IPS-NIHi7 (cell line): ENCODE results near the gene ASB11.

Experiments
- DNase-seq: peaks from one replicate; pipeline ENCODE4 v3.0.0; 2012; ENCODE audit warnings: mixed read lengths; ENCODE audit errors: extremely low spot score

The ASB11 gene

GRCh38 chrX:15315509-15315908, at the start of gene ASB11:
Gene ASB11 (minus strand): TSS chrX:15315640. CDS start chrX:15315605, 35 bp downstream.
- no peak for DNase-seq

- no peak for DNase-seq
Measured at GRCh38 chrX:15359701-15360100, 44.3 kb upstream of the ASB11 start.

- no peak for DNase-seq
Measured at GRCh38 chrX:15358533-15358932, 43.1 kb upstream of the ASB11 start.

GRCh38 chrX:15356444-15356843, 41.0 kb upstream of the ASB11 start:
- no peak for DNase-seq

GRCh38 chrX:15350329-15350996, 35.0 kb upstream of the ASB11 start:
- DNase-seq, result peak; percentile 49

- peak; percentile 66 for DNase-seq
Measured at GRCh38 chrX:15349046-15349445, 33.6 kb upstream of the ASB11 start.

- no peak for DNase-seq
Measured at GRCh38 chrX:15345976-15346375, 30.5 kb upstream of the ASB11 start.

- peak; percentile 20 for DNase-seq
Measured at GRCh38 chrX:15344106-15344505, 28.7 kb upstream of the ASB11 start.

GRCh38 chrX:15343075-15343476, 27.6 kb upstream of the ASB11 start:
- no peak for DNase-seq

- no peak for DNase-seq
Measured at GRCh38 chrX:15340867-15341266, 25.4 kb upstream of the ASB11 start.

- DNase-seq, result no peak
Measured at GRCh38 chrX:15336023-15336413, 20.6 kb upstream of the ASB11 start.

GRCh38 chrX:15335135-15336022, 19.9 kb upstream of the ASB11 start, which contains the start of gene PIGA:
Gene PIGA (minus strand): TSS chrX:15335523. CDS start chrX:15331930, 3,593 bp downstream.
- peak; percentile 91 for DNase-seq

GRCh38 chrX:15334561-15334960, 19.1 kb upstream of the ASB11 start:
- no peak for DNase-seq

GRCh38 chrX:15328821-15329220, 13.4 kb upstream of the ASB11 start:
- DNase-seq, result no peak

GRCh38 chrX:15328131-15328530, 12.7 kb upstream of the ASB11 start:
- no peak for DNase-seq

GRCh38 chrX:15322472-15322871, 7.0 kb upstream of the ASB11 start:
- DNase-seq, result no peak

- no peak for DNase-seq
Measured at GRCh38 chrX:15322072-15322471, 6.6 kb upstream of the ASB11 start.

GRCh38 chrX:15321447-15321846, 6.0 kb upstream of the ASB11 start:
- DNase-seq, result no peak

GRCh38 chrX:15320297-15320696, 4.9 kb upstream of the ASB11 start:
- DNase-seq, result no peak

GRCh38 chrX:15319075-15319474, 3.6 kb upstream of the ASB11 start:
- DNase-seq, result no peak

GRCh38 chrX:15314472-15314871, 968 bp downstream of the ASB11 start:
- no peak for DNase-seq

- no peak for DNase-seq
Measured at GRCh38 chrX:15311119-15311518, 4.3 kb downstream of the ASB11 start.

- no peak for DNase-seq
Measured at GRCh38 chrX:15310117-15310516, 5.3 kb downstream of the ASB11 start.
